HL-60 (cell line): ENCODE results near the gene ZSCAN20.
A peak's percentile ranks its signal among the peaks of the same experiment; 100 is the strongest.

Experiments
- DNase-seq, 2 experiments: peaks; one replicate each; pipeline ENCODE4 v3.0.0-alpha.2; 2010 to 2020; ENCODE audit warnings: low read depth in 1 of 2, low spot score in 1 of 2
- H3K27ac ChIP-seq: fragments of 250-450 bp; sonication (Bioruptor Pico); replicated peaks from 2 replicates; pipeline ENCODE4 v1.5.1; 2020; ENCODE audit warnings: mild to moderate bottlenecking, moderate library complexity
- H3K27me3 ChIP-seq: fragments of 250-450 bp; sonication (Bioruptor Pico); 2 replicates; pipeline ENCODE4 v1.5.1; 2021; ENCODE audit warnings: mild to moderate bottlenecking, moderate library complexity; ENCODE audit not compliant: insufficient read depth, poor library complexity, severe bottlenecking
- H3K4me3 ChIP-seq: replicated peaks from 2 replicates; pipeline ENCODE4 v1.5.1; 2011; ENCODE audit warnings: mild to moderate bottlenecking, control low read depth, low read length; ENCODE audit not compliant: insufficient read depth
- CTCF ChIP-seq: IDR thresholded peaks from one replicate; pipeline ENCODE4 v1.5.1; 2011; ENCODE audit warnings: low read length, control low read depth, inconsistent platforms; ENCODE audit not compliant: insufficient read depth
- GABPA ChIP-seq: IDR thresholded peaks from 2 replicates; pipeline ENCODE4 v1.6.1; 2012; ENCODE audit warnings: low read depth
- POLR2AphosphoS5 ChIP-seq: IDR thresholded peaks from 2 replicates; pipeline ENCODE4 v1.6.1; 2012; ENCODE audit warnings: low read depth
- REST ChIP-seq: IDR thresholded peaks from 2 replicates; pipeline ENCODE4 v1.6.1; 2012; ENCODE audit warnings: low read depth; ENCODE audit not compliant: insufficient replicate concordance
- SPI1 ChIP-seq: IDR thresholded peaks from 2 replicates; pipeline ENCODE4 v1.6.1; 2012; ENCODE audit warnings: low read depth, mild to moderate bottlenecking, borderline replicate concordance

Gene ZSCAN20

GRCh38 chr1:33468967-33469366 lies 3.5 kb upstream of the ZSCAN20 start:
- Histone ChIP-seq H3K4me3 (no peak overlapping the region), H3K27ac (no peak overlapping the region), H3K27me3 (no peaks in the 10 kb centered on the region)
- no peak for DNase-seq
- no peak for TF ChIP-seq POLR2AphosphoS5
- no peak for TF ChIP-seq CTCF
- no peak for TF ChIP-seq GABPA
- TF ChIP-seq REST, result no peak
- TF ChIP-seq SPI1, result no peak

- TF ChIP-seq REST, result no peak
- TF ChIP-seq GABPA, result no peak
- no peak for TF ChIP-seq POLR2AphosphoS5
- TF ChIP-seq SPI1, result no peak
- TF ChIP-seq CTCF, result no peak
- Histone ChIP-seq H3K27ac (no peak overlapping the region), H3K4me3 (no peak overlapping the region), H3K27me3 (no peaks in the 10 kb centered on the region)
- no peak for DNase-seq
Observed at GRCh38 chr1:33469691-33470090, 2.8 kb upstream of the ZSCAN20 start.

- TF ChIP-seq CTCF (peak; percentile 95), GABPA (no peak)
- no peak overlapping the region for H3K27ac ChIP-seq
- DNase-seq, result peak; percentile 47 to 68
- H3K4me3 ChIP-seq, result no peak overlapping the region
- no peaks in the 10 kb centered on the region for H3K27me3 ChIP-seq
Observed at GRCh38 chr1:33470495-33471012, 1.9 kb upstream of the ZSCAN20 start.

GRCh38 chr1:33471416-33471815 lies 1.0 kb upstream of the ZSCAN20 start:
- Histone ChIP-seq H3K4me3 (no peak overlapping the region), H3K27me3 (no peaks in the 10 kb centered on the region), H3K27ac (no peak overlapping the region)
- TF ChIP-seq GABPA (no peak), POLR2AphosphoS5 (no peak), REST (no peak), CTCF (no peak), SPI1 (no peak)
- DNase-seq, result no peak
